Natural killer cell (primary cell): ENCODE data around the gene UBXN1. TPM values are rescaled to one million over a fixed set of nuclear protein-coding genes. Genes with fewer than 3 reads are reported as not detected.
"Not testable (repeated sequence)": the region's sequence is repeated elsewhere in the genome, so short reads cannot be mapped to it uniquely, and the experiment has no call there.

Source experiments
- ATAC-seq, 3 donors: fragments of 150-1000 bp in 2 of 3; fragments of 200-7000 bp in 1 of 3; cut with Tn5 transposase; 1 replicate in 1 of 3; 2 replicates in 2 of 3; pipeline ENCODE4 v1.10.0; 2021; ENCODE audit warnings: mild to moderate bottlenecking in 2 of 3, moderate library complexity in 2 of 3
- DNase-seq, 2 donors: peaks; one replicate each; pipeline versions ENCODE4 v3.0.0 to v3.0.0-alpha.2; 2013 to 2021; ENCODE audit warnings: mixed read lengths in 1 of 2
- H3K27ac ChIP-seq: one replicate; pipeline ENCODE4 v1.5.1; 2013; ENCODE audit warnings: mild to moderate bottlenecking, low read length
- H3K27me3 ChIP-seq: one replicate; pipeline ENCODE4 v1.6.1; 2013; ENCODE audit warnings: low read length; ENCODE audit not compliant: control insufficient read depth, insufficient read depth
- H3K36me3 ChIP-seq: one replicate; pipeline ENCODE4 v1.6.1; 2013; ENCODE audit warnings: low read length; ENCODE audit not compliant: control insufficient read depth, insufficient read depth
- H3K4me1 ChIP-seq: one replicate; pipeline ENCODE4 v1.6.1; 2013; ENCODE audit warnings: low read length; ENCODE audit not compliant: control insufficient read depth, insufficient read depth
- H3K4me3 ChIP-seq: one replicate; pipeline ENCODE4 v1.5.1; 2013; ENCODE audit warnings: low read length
- H3K9me3 ChIP-seq: one replicate; pipeline ENCODE4 v1.6.1; 2013; ENCODE audit warnings: low read length; ENCODE audit not compliant: control insufficient read depth, insufficient read depth
- H3K27ac Mint-ChIP-seq, 2 donors: one replicate each; pipeline ENCODE4 v1.8.0; 2022; ENCODE audit warnings: mild to moderate bottlenecking in 2 of 2, mixed read lengths in 2 of 2, moderate library complexity in 1 of 2
- H3K27me3 Mint-ChIP-seq, 2 donors: one replicate each; pipeline ENCODE4 v1.8.0; 2022; ENCODE audit warnings: low read depth in 2 of 2, mixed read lengths in 2 of 2
- H3K36me3 Mint-ChIP-seq: one replicate; pipeline ENCODE4 v1.8.0; 2022; ENCODE audit warnings: mixed read lengths
- H3K4me1 Mint-ChIP-seq, 2 donors: one replicate each; pipeline ENCODE4 v1.8.0; 2022; ENCODE audit warnings: mixed read lengths in 2 of 2
- H3K4me3 Mint-ChIP-seq: one replicate; pipeline ENCODE4 v1.8.0; 2022; ENCODE audit warnings: mild to moderate bottlenecking, moderate library complexity, mixed read lengths
- H3K9me3 Mint-ChIP-seq, 2 donors: one replicate each; pipeline ENCODE4 v1.8.0; 2022; ENCODE audit warnings: mixed read lengths in 2 of 2
- CTCF ChIP-seq: fragments of 200-600 bp; IDR thresholded peaks from one replicate; pipeline ENCODE4 v1.8.0; 2022; ENCODE audit warnings: antibody characterized with exemption
- WGBS: methylation state at CpG from one replicate; pipeline ENCODE4 v1.1.7; 2013; ENCODE audit warnings: missing lambda C conversion rate; ENCODE audit not compliant: insufficient coverage; 5-methylcytosine and 5-hydroxymethylcytosine counted together
- intact Hi-C: fragments of 100-400 bp; cut with micrococcal nuclease; formaldehyde crosslinking; loops from one replicate; pipeline ENCODE4 v1.14.2; 2022
- total RNA-seq, 4 donors: library from RNA; stranded (reverse); fragments of 120-200 nt in 1 of 4; gene quantifications; one replicate each; pipeline versions ENCODE4 v1.2.3 to v1.2.4, GENCODE V29; 2013 to 2022

The UBXN1 gene
- total RNA-seq, 3 donors from 2014 or later (not counting 1 experiment from before 2014, with no cell fraction given): 179 to 238 (median 238) TPM

DNA sequence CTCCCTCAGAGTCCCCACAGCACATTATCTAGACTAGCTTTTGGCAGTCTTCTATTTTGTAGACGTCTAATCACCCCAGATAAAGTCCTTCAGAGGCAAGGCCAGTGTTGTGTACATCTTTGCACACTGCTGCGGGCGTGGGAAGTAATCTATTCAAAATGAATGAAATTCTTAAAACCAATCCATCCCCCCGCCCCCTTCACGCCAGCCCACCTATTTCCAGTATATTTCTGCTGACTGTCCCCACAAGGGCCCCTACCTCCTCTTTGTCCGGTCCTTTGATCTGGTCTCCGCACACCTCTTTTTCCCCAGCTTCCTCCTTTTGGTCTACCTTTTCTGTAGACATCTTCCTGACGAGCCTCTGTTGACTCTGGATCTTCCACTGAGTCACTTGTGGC lies 28.0 kb upstream of the UBXN1 start:
- H3K9me3 Mint-ChIP-seq: no peaks in the 10 kb centered on the region
- no peak for DNase-seq
- peak overlapping the region; percentile 55 for H3K27ac ChIP-seq

DNA sequence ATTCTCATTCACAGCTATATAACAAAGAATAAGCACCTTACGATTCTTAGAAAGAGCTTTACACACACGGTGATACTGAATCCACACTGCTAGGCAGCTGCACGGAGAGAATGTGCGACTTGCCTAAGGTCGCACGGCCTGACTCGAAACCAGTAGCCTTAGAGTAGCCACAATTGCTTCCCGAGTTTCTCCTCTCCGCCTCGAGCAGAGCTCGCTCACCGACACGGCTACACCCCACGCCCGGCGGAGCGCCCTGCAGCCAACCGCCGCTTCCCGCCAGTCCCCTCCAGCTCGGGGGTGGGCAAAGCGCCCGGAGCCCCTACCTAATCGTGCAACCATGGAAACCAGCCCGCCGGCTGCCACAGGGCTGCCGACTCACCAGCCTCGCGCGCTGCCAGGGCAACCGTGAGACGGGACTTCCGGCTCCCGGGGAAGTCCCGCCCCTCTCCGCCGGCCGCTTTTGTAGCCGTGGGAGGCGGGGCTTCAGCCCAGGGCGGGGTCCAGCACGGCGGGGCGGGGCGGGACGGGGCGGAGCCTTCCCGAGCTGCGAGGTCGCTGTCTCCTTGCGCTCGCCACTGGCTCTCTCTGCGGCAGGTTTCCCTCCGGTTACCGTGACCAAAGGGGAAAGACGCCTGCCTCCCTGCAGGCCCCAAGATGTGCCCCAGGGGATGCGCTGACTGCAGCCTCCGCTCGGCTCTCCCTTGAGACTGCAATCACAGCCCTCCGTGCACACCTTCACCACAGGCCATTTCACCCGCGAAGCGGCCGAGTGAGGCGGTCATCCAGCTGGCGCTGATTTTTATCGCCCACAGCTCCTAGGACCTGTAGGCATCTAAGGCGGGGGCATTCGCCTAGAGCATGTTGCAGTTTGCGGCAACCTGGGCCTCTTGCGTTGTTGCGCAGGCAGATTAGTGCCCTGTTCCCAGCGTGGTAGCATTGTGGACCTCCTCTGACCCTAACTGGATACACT lies 27.3 kb upstream of the UBXN1 start:
- Histone ChIP-seq H3K4me3 (peak overlapping the region; percentile 70), H3K4me1 (peaks cover 50% of the 10 kb centered on the region), H3K36me3 (peaks cover 4% of the 10 kb centered on the region), H3K27ac (peak overlapping the region; percentile 89), H3K9me3 (no peaks in the 10 kb centered on the region), H3K27me3 (no peaks in the 10 kb centered on the region)
- Mint-ChIP-seq H3K27ac (peak overlapping the region; percentile 91 to 97), H3K4me3 (peak overlapping the region; percentile 94), H3K4me1 (peaks cover 36 to 41% of the 10 kb centered on the region in 2 donors), H3K27me3 (no peaks in the 10 kb centered on the region), H3K36me3 (no peaks in the 10 kb centered on the region), H3K9me3 (no peaks in the 10 kb centered on the region)
- no peak for TF ChIP-seq CTCF
- intact Hi-C loops: loop anchor here (2.0 to 5.0 kb wide), 5 partner anchors 34 to 136 kb away; partner anchors contain the start of genes EEF1G, EML3, LBHD1 and ROM1
- DNase-seq (peak; percentile 93 to 97), ATAC-seq (peak; percentile 74 to 87 (median 77))
- WGBS: 7% methylated on average over 73 of the region's 73 CpGs

More for the DNA sequence above, 28.0 kb upstream of the UBXN1 start:
- H3K27me3 Mint-ChIP-seq: no peaks in the 10 kb centered on the region
- peaks cover 36 to 41% of the 10 kb centered on the region in 2 donors for H3K4me1 Mint-ChIP-seq
- no peaks in the 10 kb centered on the region for H3K9me3 ChIP-seq
- peak overlapping the region; percentile 91 to 97 for H3K27ac Mint-ChIP-seq
- peaks cover 50% of the 10 kb centered on the region for H3K4me1 ChIP-seq
- peak overlapping the region; percentile 77 for H3K4me3 Mint-ChIP-seq
- peaks cover 6% of the 10 kb centered on the region for H3K36me3 ChIP-seq
- peak overlapping the region; percentile 70 for H3K4me3 ChIP-seq
- ATAC-seq: no peak
- TF ChIP-seq CTCF: no peak
- no peaks in the 10 kb centered on the region for H3K27me3 ChIP-seq
- H3K36me3 Mint-ChIP-seq: no peaks in the 10 kb centered on the region
- 90% methylated on average over 8 of the region's 8 CpGs for WGBS
- intact Hi-C loops: loop anchor here (2.0 to 5.0 kb wide), 5 partner anchors 35 to 135 kb away; partner anchors contain the start of genes EEF1G, EML3, LBHD1 and ROM1

DNA sequence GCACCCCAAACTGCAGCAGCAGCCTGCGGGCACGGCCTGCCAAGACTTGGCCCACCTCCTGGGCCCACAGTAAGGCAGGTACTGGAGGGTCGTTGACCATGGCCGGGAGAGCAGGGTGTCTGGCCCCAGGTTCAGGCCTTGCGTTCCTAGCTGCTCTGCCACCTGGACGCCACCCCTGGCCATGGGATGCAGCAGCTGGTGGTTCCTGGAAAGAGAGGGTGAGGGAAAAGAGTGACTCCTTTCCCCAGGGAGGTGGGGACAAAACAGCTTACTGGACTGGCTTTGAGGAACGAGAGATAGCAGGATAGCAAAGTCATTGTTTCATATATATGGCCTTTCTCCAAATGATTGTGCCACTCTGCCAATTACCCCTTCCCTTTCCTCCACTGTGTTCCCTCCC lies 26.5 kb upstream of the UBXN1 start:
- intact Hi-C loops: loop anchor here (5.0 kb wide), 4 partner anchors 33 to 137 kb away; partner anchors contain the start of genes EEF1G, EML3, LBHD1 and ROM1
- TF ChIP-seq CTCF: no peak
- H3K27me3 ChIP-seq: no peaks in the 10 kb centered on the region
- ATAC-seq (no peak), DNase-seq (no peak)
- H3K36me3 ChIP-seq: peaks cover under 1% of the 10 kb centered on the region
- H3K27ac ChIP-seq: peak overlapping the region; percentile 89
- peaks cover 36 to 41% of the 10 kb centered on the region in 2 donors for H3K4me1 Mint-ChIP-seq
- no peaks in the 10 kb centered on the region for H3K36me3 Mint-ChIP-seq
- WGBS: 75% methylated on average over 7 of the region's 7 CpGs
- no peaks in the 10 kb centered on the region for H3K27me3 Mint-ChIP-seq
- H3K27ac Mint-ChIP-seq: peak overlapping the region; percentile 91 to 97
- peaks cover 47% of the 10 kb centered on the region for H3K4me1 ChIP-seq
- peak overlapping the region; percentile 70 for H3K4me3 ChIP-seq
- H3K9me3 Mint-ChIP-seq: no peaks in the 10 kb centered on the region
- peak overlapping the region; percentile 94 for H3K4me3 Mint-ChIP-seq
- no peaks in the 10 kb centered on the region for H3K9me3 ChIP-seq

- H3K27me3 ChIP-seq, H3K9me3 ChIP-seq, H3K36me3 ChIP-seq, H3K27ac ChIP-seq, H3K4me3 Mint-ChIP-seq, H3K4me3 ChIP-seq, H3K36me3 Mint-ChIP-seq, DNase-seq, H3K27ac Mint-ChIP-seq, ATAC-seq, H3K9me3 Mint-ChIP-seq, H3K27me3 Mint-ChIP-seq, intact Hi-C loops: not testable (repeated sequence)
- H3K4me1 Mint-ChIP-seq: peaks cover 24 to 29% of the 10 kb centered on the region in 2 donors
- H3K4me1 ChIP-seq: peaks cover 36% of the 10 kb centered on the region
- 92% methylated on average over 4 of the region's 4 CpGs for WGBS
Measured at GRCh38 chr11:62703921-62704320, 25.0 kb upstream of the UBXN1 start.
